GM21717 (cell line): ENCODE data around the gene SLC6A19.
"Not testable (repeated sequence)": the region's sequence is repeated elsewhere in the genome, so short reads cannot be mapped to it uniquely, and the experiment has no call there.

ENCODE experiments used
- ATAC-seq: cut with Tn5 transposase; IDR thresholded peaks from one replicate; pipeline ENCODE4 v1.9.1; 2021; ENCODE audit warnings: mild to moderate bottlenecking, moderate library complexity; ENCODE audit not compliant: unreplicated experiment

SLC6A19 gene

GRCh38 chr5:1261643-1262042 is 60.2 kb downstream of the SLC6A19 start:
- ATAC-seq = no peak

- ATAC-seq = no peak
Measured at GRCh38 chr5:1262381-1262780, 61.0 kb downstream of the SLC6A19 start.

GRCh38 chr5:1264211-1264610 is 62.8 kb downstream of the SLC6A19 start:
- ATAC-seq = no peak

GRCh38 chr5:1265026-1265425 is 63.6 kb downstream of the SLC6A19 start:
- no peak for ATAC-seq

- ATAC-seq = no peak
Measured at GRCh38 chr5:1265461-1266455, 64.4 kb downstream of the SLC6A19 start.

GRCh38 chr5:1266791-1267190 is 65.4 kb downstream of the SLC6A19 start:
- ATAC-seq = no peak

- ATAC-seq = not testable (repeated sequence)
Measured at GRCh38 chr5:1267464-1267863, 66.1 kb downstream of the SLC6A19 start.

GRCh38 chr5:1268056-1268455 is 66.7 kb downstream of the SLC6A19 start:
- no peak for ATAC-seq

GRCh38 chr5:1268666-1269065 is 67.3 kb downstream of the SLC6A19 start:
- no peak for ATAC-seq

GRCh38 chr5:1270426-1270825 is 69.0 kb downstream of the SLC6A19 start:
- no peak for ATAC-seq

GRCh38 chr5:1270933-1271914 is 69.8 kb downstream of the SLC6A19 start:
- no peak for ATAC-seq

- no peak for ATAC-seq
Measured at GRCh38 chr5:1272201-1272600, 70.8 kb downstream of the SLC6A19 start.

- ATAC-seq = no peak
Measured at GRCh38 chr5:1273745-1274144, 72.3 kb downstream of the SLC6A19 start.

- ATAC-seq = no peak
Measured at GRCh38 chr5:1274471-1274870, 73.1 kb downstream of the SLC6A19 start.
